Body of pancreas (tissue), 4 donors: ENCODE data around the gene SCN8A. TPM values are rescaled to one million over a fixed set of nuclear protein-coding genes. Genes with fewer than 3 reads are reported as not detected.

Source experiments
- ATAC-seq: fragments of 150-250 bp; one replicate; pipeline ENCODE4 v1.9.1; 2016
- DNase-seq, 4 donors: peaks; one replicate each; pipeline ENCODE4 v3.0.0-alpha.2; 2019
- H3K27ac ChIP-seq, 4 donors: fragments of 200-600 bp; sonication (generic); 1 replicate in 3 of 4; 2 replicates in 1 of 4; pipeline versions ENCODE4 v1.5.1 to v1.6.1; 2016 to 2019; ENCODE audit warnings: mild to moderate bottlenecking in 1 of 4, mixed read lengths in 1 of 4, moderate library complexity in 1 of 4
- H3K27me3 ChIP-seq, 2 donors: fragments of 200-600 bp; sonication (generic); one replicate each; pipeline ENCODE4 v1.6.0; 2016; ENCODE audit warnings: mild to moderate bottlenecking in 1 of 2
- H3K36me3 ChIP-seq, 2 donors: fragments of 200-600 bp; sonication (generic); replicated peaks in 1 of 2; 2 replicates each; pipeline ENCODE4 v1.5.1; 2016; ENCODE audit warnings: low read depth in 2 of 2; ENCODE audit not compliant: insufficient read depth in 1 of 2
- H3K4me1 ChIP-seq: fragments of 200-600 bp; sonication (generic); one replicate; pipeline ENCODE4 v1.6.0; 2016
- H3K4me3 ChIP-seq, 2 donors: fragments of 200-600 bp; sonication (generic); 1 replicate in 1 of 2; 2 replicates in 1 of 2; pipeline ENCODE4 v1.5.1; 2016 to 2019
- H3K9me3 ChIP-seq, 3 donors: fragments of 200-600 bp; sonication (generic); 1 replicate in 2 of 3; 2 replicates in 1 of 3; pipeline ENCODE4 v1.5.1; 2016
- CTCF ChIP-seq, 7 experiments: fragments of 450-650 bp in 4 of 7; fragments of 200-600 bp in 3 of 7; sonication (generic) in 3 of 7; IDR thresholded peaks; one replicate each; pipeline ENCODE4 v1.5.1; 2016 to 2019; ENCODE audit warnings: antibody characterized with exemption in 7 of 7
- POLR2A ChIP-seq, 3 donors: fragments of 450-650 bp; IDR thresholded peaks; one replicate each; pipeline ENCODE4 v1.6.1; 2016; ENCODE audit warnings: antibody characterized with exemption in 3 of 3, mild to moderate bottlenecking in 2 of 3
- WGBS, 2 donors: methylation state at CpG; one replicate each; pipeline ENCODE4 v1.1.5; 2017; 5-methylcytosine and 5-hydroxymethylcytosine counted together
- intact Hi-C: fragments of 100-400 bp; cut with DNase I; formaldehyde crosslinking; loops from one replicate; pipeline ENCODE4 v1.15.1; 2023
- total RNA-seq, 2 donors: library from RNA; depleted of rRNA; stranded (reverse); fragments of >200 nt; gene quantifications; one replicate each; pipeline ENCODE4 v1.1.0, GENCODE V29; 2016

SCN8A gene
- total RNA-seq, 2 donors from 2014 or later, result 4.9 to 11.2 TPM

- Histone ChIP-seq H3K9me3 (no peaks in the 10 kb centered on the region), H3K4me3 (no peak overlapping the region), H3K36me3 (no peaks in the 10 kb centered on the region), H3K27ac (no peak overlapping the region), H3K4me1 (no peaks in the 10 kb centered on the region), H3K27me3 (no peaks in the 10 kb centered on the region)
- WGBS, 2 donors, result 83 to 85% methylated on average over 1 of the region's 1 CpG
- DNase-seq, result no peak
- TF ChIP-seq POLR2A (IDR thresholded peaks at IDR 0.05) (no peak), CTCF (IDR thresholded peaks at IDR 0.05) (no peak)
- no peak for ATAC-seq
- intact Hi-C loops, result no loop called here
These were observed 169.2 kb downstream of the SCN8A start for GRCh38 chr12:51760231-51760630.

GRCh38 chr12:51763743-51764142, 172.7 kb downstream of the SCN8A start:
- intact Hi-C loops, result no loop called here
- Histone ChIP-seq H3K27ac (no peak overlapping the region), H3K4me1 (no peaks in the 10 kb centered on the region), H3K4me3 (no peak overlapping the region), H3K36me3 (no peaks in the 10 kb centered on the region), H3K9me3 (no peaks in the 10 kb centered on the region), H3K27me3 (no peaks in the 10 kb centered on the region)
- TF ChIP-seq CTCF (IDR thresholded peaks at IDR 0.05) (no peak), POLR2A (IDR thresholded peaks at IDR 0.05) (no peak)
- ATAC-seq (no peak), DNase-seq (no peak)

GRCh38 chr12:51766067-51766676, 175.1 kb downstream of the SCN8A start:
- no peak for ATAC-seq
- WGBS, 2 donors, result 84 to 90% methylated on average over 6 of the region's 6 CpGs
- intact Hi-C loops, result no loop called here
- Histone ChIP-seq H3K9me3 (no peaks in the 10 kb centered on the region), H3K36me3 (no peaks in the 10 kb centered on the region), H3K27ac (no peak overlapping the region), H3K4me3 (no peak overlapping the region), H3K27me3 (no peaks in the 10 kb centered on the region), H3K4me1 (no peaks in the 10 kb centered on the region)
- no peak for DNase-seq
- TF ChIP-seq POLR2A (IDR thresholded peaks at IDR 0.05) (no peak), CTCF (IDR thresholded peaks at IDR 0.05) (no peak)

DNA sequence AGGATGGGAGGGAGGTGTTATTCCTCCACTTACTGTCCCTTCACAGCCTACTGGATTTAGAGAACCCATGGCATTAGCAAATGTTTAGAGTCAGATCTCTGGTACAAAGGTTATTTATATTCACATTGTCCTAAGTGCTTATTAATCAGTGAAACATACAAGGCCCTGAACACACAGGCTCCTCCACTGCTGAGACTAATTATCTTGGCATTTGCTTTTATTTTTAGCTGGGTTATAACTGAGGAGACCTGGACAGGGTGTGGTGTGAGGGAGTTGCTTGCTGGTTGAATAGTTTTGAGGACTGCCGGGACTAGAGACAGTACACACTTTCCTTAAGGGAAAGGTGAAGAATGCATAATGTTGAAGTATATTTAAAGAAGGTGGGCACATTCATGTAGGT, 180.0 kb downstream of the SCN8A start:
- Histone ChIP-seq H3K4me3 (no peak overlapping the region), H3K9me3 (no peaks in the 10 kb centered on the region), H3K36me3 (no peaks in the 10 kb centered on the region), H3K4me1 (no peaks in the 10 kb centered on the region), H3K27me3 (no peaks in the 10 kb centered on the region), H3K27ac (no peak overlapping the region)
- no peak for ATAC-seq
- intact Hi-C loops, result no loop called here
- TF ChIP-seq CTCF (IDR thresholded peaks at IDR 0.05) (no peak), POLR2A (IDR thresholded peaks at IDR 0.05) (no peak)
- WGBS, 2 donors, result 90 to 97% methylated on average over 1 of the region's 1 CpG
- DNase-seq, result no peak

GRCh38 chr12:51773145-51773869, 182.3 kb downstream of the SCN8A start:
- TF ChIP-seq CTCF (IDR thresholded peaks at IDR 0.05), result no peak
- TF ChIP-seq POLR2A (IDR thresholded peaks at IDR 0.05), result no peak
- no peak overlapping the region for H3K4me3 ChIP-seq
- no peaks in the 10 kb centered on the region for H3K36me3 ChIP-seq
- H3K27me3 ChIP-seq, result no peaks in the 10 kb centered on the region
- WGBS, 2 donors, result 87 to 94% methylated on average over 2 of the region's 2 CpGs
- no peak overlapping the region for H3K27ac ChIP-seq
- no peaks in the 10 kb centered on the region for H3K9me3 ChIP-seq
- ATAC-seq (peak; percentile 38), DNase-seq (no peak)
- no peaks in the 10 kb centered on the region for H3K4me1 ChIP-seq
- intact Hi-C loops, result no loop called here
